H1 (cell line): ENCODE measurements around the gene WDR12. TPM values are rescaled to one million over a fixed set of nuclear protein-coding genes. Genes with fewer than 3 reads are reported as not detected.

Experiments
- CHD1 ChIP-seq: IDR thresholded peaks from 2 replicates; pipeline ENCODE4 v1.6.1; 2012; ENCODE audit warnings: low read depth, low read length, improper control_type of control experiment
- CHD7 ChIP-seq: fragments of 300-600 bp; sonication (generic); IDR thresholded peaks from 2 replicates; pipeline ENCODE4 v1.7.1; 2012; ENCODE audit warnings: low read length, moderate library complexity, mild to moderate bottlenecking, inconsistent platforms; ENCODE audit not compliant: insufficient replicate concordance
- EGR1 ChIP-seq: IDR thresholded peaks from 2 replicates; pipeline ENCODE4 v1.6.1; 2011; ENCODE audit warnings: low read depth, low read length, borderline replicate concordance
- HDAC6 ChIP-seq: IDR thresholded peaks from one replicate; pipeline ENCODE4 v1.7.1; 2012; ENCODE audit warnings: low read depth, mild to moderate bottlenecking, inconsistent platforms, low read length, moderate library complexity
- POLR2A ChIP-seq, 2 experiments: IDR thresholded peaks; 1 replicate in 1 of 2; 2 replicates in 1 of 2; pipeline ENCODE4 v1.6.1; 2011; ENCODE audit warnings: low read depth in 2 of 2, low read length in 2 of 2, mild to moderate bottlenecking in 2 of 2; ENCODE audit errors: control extremely low read depth in 1 of 2
- SP1 ChIP-seq: IDR thresholded peaks from 2 replicates; pipeline ENCODE4 v1.6.1; 2011; ENCODE audit warnings: low read depth, low read length
- TBP ChIP-seq: IDR thresholded peaks from 2 replicates; pipeline ENCODE4 v1.6.1; 2011; ENCODE audit warnings: low read depth, low read length, improper control_type of control experiment
- TCF12 ChIP-seq: IDR thresholded peaks from 2 replicates; pipeline ENCODE4 v1.6.1; 2011; ENCODE audit warnings: low read depth, mild to moderate bottlenecking, low read length
- polyA plus RNA-seq, 7 experiments: library from polyadenylated mRNA; depleted of rRNA in 3 of 7; stranded (reverse) in 5 of 7; unstranded in 2 of 7; fragments of >200 nt in 5 of 7; fragments of 200-250 nt in 2 of 7; gene quantifications; 1 replicate in 5 of 7; 2 replicates in 1 of 7; 4 replicates in 1 of 7; pipeline versions ENCODE4 v1.2.1 to v1.2.3, GENCODE V29; 2011 to 2013; ENCODE audit warnings: missing spikeins in 2 of 7, mixed read lengths in 2 of 7
- total RNA-seq: library from RNA; stranded (reverse); fragmentation: NEBNext Ultra II Directional; extraction: Animal tissue kit (Norgen Biotek cat#: 25700); gene quantifications from 2 replicates; pipeline ENCODE4 v1.2.1, GENCODE V29; 2021
- TF ChIP-seq, protein P1 (sequence below): IDR thresholded peaks from 2 replicates; pipeline ENCODE4 v1.6.1; 2012; ENCODE audit warnings: inconsistent platforms

The WDR12 gene
- total and polyA plus RNA-seq, 2 of the 8 experiments (the other 6 are each of a cell fraction or from before 2014, with no cell fraction given): 25.0 to 183 TPM

DNA sequence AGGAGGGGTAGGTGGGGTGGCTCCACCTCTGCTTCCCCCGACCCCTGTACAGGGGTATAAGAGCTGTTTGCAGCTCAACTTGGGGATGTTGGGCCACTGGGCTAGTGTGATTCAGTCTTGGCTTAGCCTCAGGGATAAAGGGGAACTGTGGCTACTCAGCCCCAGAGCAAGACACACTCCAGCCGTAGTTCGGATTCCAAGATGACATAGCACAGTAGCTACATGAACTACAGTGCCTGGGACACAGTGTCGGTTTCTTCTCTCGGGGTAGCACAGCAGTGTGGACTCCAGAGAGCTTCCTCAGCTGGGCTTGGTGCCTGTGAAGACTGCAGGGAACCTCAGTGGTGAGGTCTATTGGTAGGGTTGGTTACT lies 21.7 kb upstream of the WDR12 start (continued):
- TF ChIP-seq CHD7 (no peak), CHD1 (no peak), SP1 (no peak), TCF12 (no peak), POLR2A (IDR thresholded peaks at IDR 0.05; ENCODE audit: control extremely low read depth in 1 of 2, low read depth in 2 of 2, low read length in 2 of 2) (no peak), EGR1 (no peak), HDAC6 (no peak), TBP (no peak)
- TF ChIP-seq, protein P1, sequence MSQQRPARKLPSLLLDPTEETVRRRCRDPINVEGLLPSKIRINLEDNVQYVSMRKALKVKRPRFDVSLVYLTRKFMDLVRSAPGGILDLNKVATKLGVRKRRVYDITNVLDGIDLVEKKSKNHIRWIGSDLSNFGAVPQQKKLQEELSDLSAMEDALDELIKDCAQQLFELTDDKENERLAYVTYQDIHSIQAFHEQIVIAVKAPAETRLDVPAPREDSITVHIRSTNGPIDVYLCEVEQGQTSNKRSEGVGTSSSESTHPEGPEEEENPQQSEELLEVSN: no peak
